MM.1S (cell line): Measurements from ENCODE around the gene MARVELD3.

Experiments
- EZH2 ChIP-seq: fragments of 300-600 bp; sonication (generic); optimal IDR thresholded peaks from 2 replicates; pipeline ENCODE3; 2017; ENCODE audit warnings: low read depth, mild to moderate bottlenecking, antibody characterized with exemption, low read length, mixed read lengths
- TF ChIP-seq, protein P1 (sequence below): fragments of 300-600 bp; sonication (generic); IDR thresholded peaks from 2 replicates; pipeline ENCODE4 v1.5.1; 2016; ENCODE audit warnings: antibody characterized with exemption, low read length, mixed read lengths

GRCh38 chr16:71669926-71670536 lies 44.0 kb downstream of the MARVELD3 start:
- TF ChIP-seq, protein P1, sequence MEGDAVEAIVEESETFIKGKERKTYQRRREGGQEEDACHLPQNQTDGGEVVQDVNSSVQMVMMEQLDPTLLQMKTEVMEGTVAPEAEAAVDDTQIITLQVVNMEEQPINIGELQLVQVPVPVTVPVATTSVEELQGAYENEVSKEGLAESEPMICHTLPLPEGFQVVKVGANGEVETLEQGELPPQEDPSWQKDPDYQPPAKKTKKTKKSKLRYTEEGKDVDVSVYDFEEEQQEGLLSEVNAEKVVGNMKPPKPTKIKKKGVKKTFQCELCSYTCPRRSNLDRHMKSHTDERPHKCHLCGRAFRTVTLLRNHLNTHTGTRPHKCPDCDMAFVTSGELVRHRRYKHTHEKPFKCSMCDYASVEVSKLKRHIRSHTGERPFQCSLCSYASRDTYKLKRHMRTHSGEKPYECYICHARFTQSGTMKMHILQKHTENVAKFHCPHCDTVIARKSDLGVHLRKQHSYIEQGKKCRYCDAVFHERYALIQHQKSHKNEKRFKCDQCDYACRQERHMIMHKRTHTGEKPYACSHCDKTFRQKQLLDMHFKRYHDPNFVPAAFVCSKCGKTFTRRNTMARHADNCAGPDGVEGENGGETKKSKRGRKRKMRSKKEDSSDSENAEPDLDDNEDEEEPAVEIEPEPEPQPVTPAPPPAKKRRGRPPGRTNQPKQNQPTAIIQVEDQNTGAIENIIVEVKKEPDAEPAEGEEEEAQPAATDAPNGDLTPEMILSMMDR: no peak
- TF ChIP-seq EZH2: no peak
